ENCODE measurements around the gene ICAM1. TPM values are rescaled to one million over a fixed set of nuclear protein-coding genes. Genes with fewer than 3 reads are reported as not detected.

The ICAM1 gene, protein sequence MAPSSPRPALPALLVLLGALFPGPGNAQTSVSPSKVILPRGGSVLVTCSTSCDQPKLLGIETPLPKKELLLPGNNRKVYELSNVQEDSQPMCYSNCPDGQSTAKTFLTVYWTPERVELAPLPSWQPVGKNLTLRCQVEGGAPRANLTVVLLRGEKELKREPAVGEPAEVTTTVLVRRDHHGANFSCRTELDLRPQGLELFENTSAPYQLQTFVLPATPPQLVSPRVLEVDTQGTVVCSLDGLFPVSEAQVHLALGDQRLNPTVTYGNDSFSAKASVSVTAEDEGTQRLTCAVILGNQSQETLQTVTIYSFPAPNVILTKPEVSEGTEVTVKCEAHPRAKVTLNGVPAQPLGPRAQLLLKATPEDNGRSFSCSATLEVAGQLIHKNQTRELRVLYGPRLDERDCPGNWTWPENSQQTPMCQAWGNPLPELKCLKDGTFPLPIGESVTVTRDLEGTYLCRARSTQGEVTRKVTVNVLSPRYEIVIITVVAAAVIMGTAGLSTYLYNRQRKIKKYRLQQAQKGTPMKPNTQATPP
- 9.2 TPM for polyA plus RNA-seq

DNA sequence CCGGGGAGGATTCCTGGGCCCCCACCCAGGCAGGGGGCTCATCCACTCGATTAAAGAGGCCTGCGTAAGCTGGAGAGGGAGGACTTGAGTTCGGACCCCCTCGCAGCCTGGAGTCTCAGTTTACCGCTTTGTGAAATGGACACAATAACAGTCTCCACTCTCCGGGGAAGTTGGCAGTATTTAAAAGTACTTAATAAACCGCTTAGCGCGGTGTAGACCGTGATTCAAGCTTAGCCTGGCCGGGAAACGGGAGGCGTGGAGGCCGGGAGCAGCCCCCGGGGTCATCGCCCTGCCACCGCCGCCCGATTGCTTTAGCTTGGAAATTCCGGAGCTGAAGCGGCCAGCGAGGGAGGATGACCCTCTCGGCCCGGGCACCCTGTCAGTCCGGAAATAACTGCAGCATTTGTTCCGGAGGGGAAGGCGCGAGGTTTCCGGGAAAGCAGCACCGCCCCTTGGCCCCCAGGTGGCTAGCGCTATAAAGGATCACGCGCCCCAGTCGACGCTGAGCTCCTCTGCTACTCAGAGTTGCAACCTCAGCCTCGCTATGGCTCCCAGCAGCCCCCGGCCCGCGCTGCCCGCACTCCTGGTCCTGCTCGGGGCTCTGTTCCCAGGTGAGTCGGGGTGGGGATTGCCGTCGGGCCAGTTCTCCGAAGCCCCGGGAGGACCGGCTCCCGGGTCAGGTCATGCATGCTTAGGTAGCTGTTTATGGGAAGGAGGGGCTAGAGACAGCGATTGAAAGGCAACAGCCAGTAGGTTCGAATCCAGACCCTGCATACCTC, at the start of gene ICAM1:
Gene ICAM1, plus strand, starts transcription at position 505 of the 779 bp plus-strand sequence. Its CDS starts 40 bp downstream, at position 545.
- peak within 1 kb of the TSS; percentile 97 to 99 (median 98) for H3K27ac Mint-ChIP-seq
- peak within 1 kb of the TSS; percentile 84 to 95 (median 90) for H3K4me3 Mint-ChIP-seq
- H3K9me3 Mint-ChIP-seq: no peaks in the 10 kb centered on the region
- no peaks in the 10 kb centered on the region for H3K27me3 Mint-ChIP-seq
- H3K4me1 Mint-ChIP-seq: peaks cover 18 to 36% (median 19%) of the 10 kb centered on the region in 3 donors
- peaks cover 3% of the 10 kb centered on the region for H3K36me3 Mint-ChIP-seq

DNA sequence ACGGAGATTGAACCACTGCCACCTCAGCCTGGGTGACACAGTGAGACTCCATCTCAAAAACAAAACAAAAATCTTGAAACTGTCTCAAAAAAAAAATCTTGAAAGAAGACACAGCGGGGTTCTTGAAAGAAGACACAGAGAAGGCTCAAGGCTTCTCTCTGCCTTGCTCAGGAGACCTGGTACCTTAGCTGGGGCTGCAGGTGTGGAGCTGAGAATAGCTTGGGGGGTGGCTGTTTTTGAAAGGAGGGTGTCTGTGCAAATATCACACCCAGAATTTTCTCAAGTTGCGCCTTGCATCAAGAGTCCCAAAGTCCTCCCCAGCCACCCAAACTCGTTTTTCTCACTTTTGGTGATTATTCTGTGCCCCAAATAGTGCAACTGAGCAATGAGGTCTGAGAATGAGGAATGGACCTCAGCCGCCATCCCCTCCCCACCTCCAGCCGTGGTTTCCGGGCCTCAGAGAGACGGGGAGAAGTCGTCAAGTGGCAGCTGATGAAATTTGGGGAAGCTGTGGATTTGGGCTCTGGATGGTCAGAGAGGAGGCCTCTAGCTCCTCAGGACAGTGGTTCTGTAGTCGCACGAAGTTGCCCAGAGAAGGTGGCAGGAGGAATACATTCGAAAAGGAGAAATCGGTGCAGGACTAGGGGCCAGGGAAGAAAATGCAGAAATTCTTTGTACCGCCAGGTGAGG, 48.6 kb upstream of the ICAM1 start:
- peaks cover 3 to 7% (median 4%) of the 10 kb centered on the region in 3 donors for H3K4me1 Mint-ChIP-seq
- no peak overlapping the region for H3K4me3 Mint-ChIP-seq
- H3K27me3 Mint-ChIP-seq: peaks cover 3% of the 10 kb centered on the region
- H3K27ac Mint-ChIP-seq: peak overlapping the region in 1 of 3 donors; percentile 64
- peaks cover 2% of the 10 kb centered on the region for H3K36me3 Mint-ChIP-seq
- no peaks in the 10 kb centered on the region for H3K9me3 Mint-ChIP-seq

DNA sequence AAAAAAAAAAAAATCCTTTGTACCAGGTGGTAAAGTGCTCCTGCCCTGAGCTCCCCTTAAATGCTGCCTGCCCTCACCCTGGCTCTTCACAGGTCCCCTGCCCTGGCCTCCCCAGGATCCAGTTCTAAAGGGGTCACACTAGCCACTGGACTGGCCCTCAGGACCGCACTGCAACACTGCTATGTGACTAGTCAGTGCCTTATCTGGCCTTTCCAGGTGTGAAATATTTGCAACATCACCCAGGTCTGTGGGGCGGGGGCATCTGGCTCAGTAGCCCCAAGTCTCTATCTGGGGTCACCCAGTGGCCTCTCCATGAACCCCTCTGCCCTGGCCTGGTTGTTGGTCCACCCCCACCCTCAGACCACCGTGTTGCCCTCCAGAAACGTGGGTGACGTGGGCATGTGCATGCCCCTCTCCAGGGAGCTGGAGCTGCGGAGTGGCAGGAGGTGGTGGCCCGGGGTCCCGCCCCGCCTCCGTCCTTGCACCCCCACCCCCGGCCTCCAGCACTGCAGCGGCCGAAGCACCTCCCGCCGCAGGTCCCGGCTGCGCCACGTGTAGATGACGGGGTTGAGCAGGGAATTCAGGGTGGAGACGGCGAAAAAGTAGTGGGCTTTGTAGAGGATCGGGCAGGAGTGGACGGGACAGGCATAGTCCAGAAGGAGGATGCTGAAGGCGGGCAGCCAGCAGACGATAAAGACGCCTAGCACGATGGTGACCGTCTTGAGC, 47.3 kb upstream of the ICAM1 start:
- Mint-ChIP-seq H3K9me3 (no peaks in the 10 kb centered on the region), H3K4me3 (no peak overlapping the region), H3K4me1 (peaks cover 3 to 12% (median 4%) of the 10 kb centered on the region in 3 donors), H3K36me3 (peaks cover 2% of the 10 kb centered on the region), H3K27me3 (peaks cover 3% of the 10 kb centered on the region), H3K27ac (no peak overlapping the region)

DNA sequence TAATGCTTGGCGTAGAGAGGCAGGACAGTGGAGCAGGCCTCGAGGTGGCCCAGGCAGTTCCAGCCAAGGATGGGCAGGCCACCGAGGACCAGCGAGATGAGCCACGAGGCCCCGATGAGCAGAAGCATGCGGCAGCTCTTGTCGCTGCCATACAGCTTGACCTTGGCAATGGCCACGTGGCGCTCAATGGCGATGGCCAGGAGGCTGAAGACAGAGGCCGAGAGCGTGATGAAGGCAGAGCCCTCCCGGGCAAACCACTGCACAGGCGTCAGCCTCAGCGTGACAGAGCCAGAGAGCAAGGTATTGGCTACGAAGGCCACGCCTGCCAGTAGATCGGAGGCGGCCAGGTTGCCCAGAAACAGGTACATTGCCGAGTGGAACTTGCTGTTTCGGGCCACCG, 46.6 kb upstream of the ICAM1 start:
- Mint-ChIP-seq H3K4me3 (no peak overlapping the region), H3K36me3 (peaks cover 2% of the 10 kb centered on the region), H3K9me3 (no peaks in the 10 kb centered on the region), H3K27me3 (peaks cover 3% of the 10 kb centered on the region), H3K27ac (no peak overlapping the region), H3K4me1 (peaks cover 2 to 9% (median 3%) of the 10 kb centered on the region in 3 donors)

DNA sequence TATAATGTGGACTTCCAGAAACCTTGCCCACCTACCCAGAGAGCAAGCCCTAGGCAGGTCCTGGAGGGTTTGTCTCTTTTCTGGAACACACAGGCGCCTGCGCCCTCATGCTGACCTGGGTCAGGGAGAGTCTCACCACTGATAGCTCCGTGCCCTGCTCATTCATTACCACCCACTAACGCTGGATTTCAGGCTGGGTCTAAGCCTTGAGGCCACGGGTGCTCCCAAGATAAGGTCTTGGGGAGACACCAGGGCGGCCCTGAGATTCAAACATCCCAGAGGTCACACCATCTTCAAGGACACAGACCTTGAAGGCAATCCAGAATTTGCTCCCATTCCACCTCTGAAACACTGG, 44.9 kb upstream of the ICAM1 start:
- H3K4me1 Mint-ChIP-seq: peaks cover 3 to 14% (median 6%) of the 10 kb centered on the region in 3 donors
- H3K9me3 Mint-ChIP-seq: no peaks in the 10 kb centered on the region
- H3K36me3 Mint-ChIP-seq: peaks cover 2% of the 10 kb centered on the region
- no peaks in the 10 kb centered on the region for H3K27me3 Mint-ChIP-seq
- peak overlapping the region in 1 of 4 donors; percentile 26 for H3K4me3 Mint-ChIP-seq
- H3K27ac Mint-ChIP-seq: peak overlapping the region in 1 of 3 donors; percentile 19

DNA sequence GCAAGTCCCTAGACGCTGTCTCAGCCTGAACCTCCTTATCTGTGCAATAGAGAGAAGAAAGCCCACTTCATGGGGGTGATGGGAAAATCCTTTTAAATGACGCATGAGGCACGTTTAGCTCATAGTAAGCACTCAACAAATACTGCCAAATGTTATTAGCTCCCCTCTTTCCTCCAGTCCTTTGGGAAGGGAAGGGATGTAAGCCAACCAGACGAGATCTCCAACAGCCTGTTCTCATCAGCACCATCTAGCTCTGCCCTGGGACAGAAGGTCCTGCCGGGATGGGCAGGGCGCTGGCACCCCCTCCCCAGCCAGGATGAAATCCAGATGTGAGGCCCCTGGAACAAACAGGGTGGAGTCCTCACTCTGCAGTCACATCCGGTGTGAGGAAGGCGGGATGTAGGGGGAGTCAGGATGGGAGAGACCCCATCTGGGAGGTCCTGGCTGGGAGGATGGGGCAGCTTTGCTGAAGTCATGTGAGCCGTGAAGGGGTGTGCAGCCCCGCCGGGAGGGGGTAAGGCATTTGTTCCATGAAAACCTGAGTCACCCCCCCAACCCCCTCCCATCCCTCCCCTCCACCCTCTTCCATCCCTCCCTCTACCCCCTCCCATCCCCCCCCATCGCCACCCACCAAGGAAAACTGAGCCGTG, 44.4 kb upstream of the ICAM1 start:
- no peaks in the 10 kb centered on the region for H3K27me3 Mint-ChIP-seq
- H3K27ac Mint-ChIP-seq: peak overlapping the region in 1 of 3 donors; percentile 19
- peak overlapping the region in 1 of 4 donors; percentile 26 for H3K4me3 Mint-ChIP-seq
- peaks cover 5 to 17% (median 6%) of the 10 kb centered on the region in 3 donors for H3K4me1 Mint-ChIP-seq
- peaks cover 2% of the 10 kb centered on the region for H3K36me3 Mint-ChIP-seq
- no peaks in the 10 kb centered on the region for H3K9me3 Mint-ChIP-seq

DNA sequence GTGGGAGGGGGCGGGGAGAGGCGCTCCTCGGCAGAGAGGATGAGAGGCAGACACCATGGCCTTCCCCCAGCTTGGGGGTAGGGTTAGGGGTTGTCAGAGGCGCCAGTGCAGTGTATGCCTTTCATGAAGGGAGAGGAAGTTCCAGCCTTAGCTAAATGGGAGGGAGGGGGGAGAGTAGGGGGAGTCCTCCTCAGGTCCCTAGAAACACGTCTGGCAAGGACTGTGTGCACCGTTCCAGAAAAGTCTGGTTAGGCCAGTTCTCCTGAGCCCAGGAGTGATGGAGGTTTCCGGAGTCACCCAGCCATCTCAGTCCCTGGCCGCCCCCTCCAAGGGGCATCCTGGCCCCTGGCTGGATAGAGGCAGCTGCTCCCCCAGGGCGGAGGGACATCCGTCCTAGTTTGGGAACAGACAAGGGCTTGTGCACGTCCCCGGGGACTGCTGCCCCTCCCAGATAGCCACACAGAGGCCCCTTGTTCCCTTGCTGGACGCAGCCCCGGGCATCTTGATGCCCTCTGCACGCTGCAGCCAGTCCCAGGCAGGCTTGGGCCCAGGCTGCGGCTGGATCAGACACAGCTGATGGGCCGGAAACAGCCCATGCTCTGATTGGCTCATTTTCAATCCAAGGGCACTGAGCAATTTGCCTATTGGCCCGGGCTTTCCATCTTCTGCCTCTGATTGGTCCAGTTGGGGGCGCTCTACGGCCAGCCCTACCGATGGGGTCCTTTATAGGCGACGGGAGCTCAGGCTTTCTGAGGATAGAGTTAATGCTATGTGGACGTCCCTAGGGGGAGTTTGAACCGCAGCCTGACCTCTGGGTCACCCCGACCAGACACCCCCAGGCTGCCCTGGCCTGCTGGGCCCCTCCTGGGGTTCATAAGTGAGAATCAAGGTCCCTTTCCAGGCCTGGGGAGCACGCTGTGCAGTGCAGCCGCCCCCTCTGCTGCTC, 43.6 kb upstream of the ICAM1 start:
- no peaks in the 10 kb centered on the region for H3K9me3 Mint-ChIP-seq

DNA sequence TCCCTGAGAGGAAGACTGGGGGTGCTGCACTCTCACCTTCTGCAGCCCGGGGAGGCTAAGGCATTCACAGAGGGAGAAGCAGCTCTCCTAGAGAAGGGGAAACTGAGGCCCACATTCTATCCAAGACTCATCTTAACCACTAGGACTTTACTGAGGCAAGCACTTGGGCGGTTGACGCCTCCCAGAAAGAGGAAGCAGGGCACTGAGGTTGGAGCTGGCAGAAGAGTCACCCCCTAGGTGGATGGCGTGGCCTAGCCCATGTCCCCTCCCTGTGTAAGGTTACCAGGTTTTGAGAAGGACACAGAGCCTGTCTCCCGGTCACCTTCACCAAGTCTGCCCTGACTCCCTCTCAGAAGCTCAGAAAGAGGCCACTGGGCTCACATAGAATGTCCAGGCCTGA, 42.5 kb upstream of the ICAM1 start:
- peaks cover 7 to 20% (median 9%) of the 10 kb centered on the region in 3 donors for H3K4me1 Mint-ChIP-seq
- H3K27me3 Mint-ChIP-seq: no peaks in the 10 kb centered on the region
- peak overlapping the region in 1 of 4 donors; percentile 83 for H3K4me3 Mint-ChIP-seq
- H3K27ac Mint-ChIP-seq: peak overlapping the region in 2 of 3 donors; percentile 4 to 80
- peaks cover 2% of the 10 kb centered on the region for H3K36me3 Mint-ChIP-seq
- no peaks in the 10 kb centered on the region for H3K9me3 Mint-ChIP-seq

More for the DNA sequence above, 43.6 kb upstream of the ICAM1 start:
- H3K36me3 Mint-ChIP-seq: peaks cover 2% of the 10 kb centered on the region
- no peaks in the 10 kb centered on the region for H3K27me3 Mint-ChIP-seq
- no peak overlapping the region for H3K4me3 Mint-ChIP-seq
- H3K4me1 Mint-ChIP-seq: peaks cover 6 to 24% (median 9%) of the 10 kb centered on the region in 3 donors
- peak overlapping the region in 1 of 3 donors; percentile 80 for H3K27ac Mint-ChIP-seq

DNA sequence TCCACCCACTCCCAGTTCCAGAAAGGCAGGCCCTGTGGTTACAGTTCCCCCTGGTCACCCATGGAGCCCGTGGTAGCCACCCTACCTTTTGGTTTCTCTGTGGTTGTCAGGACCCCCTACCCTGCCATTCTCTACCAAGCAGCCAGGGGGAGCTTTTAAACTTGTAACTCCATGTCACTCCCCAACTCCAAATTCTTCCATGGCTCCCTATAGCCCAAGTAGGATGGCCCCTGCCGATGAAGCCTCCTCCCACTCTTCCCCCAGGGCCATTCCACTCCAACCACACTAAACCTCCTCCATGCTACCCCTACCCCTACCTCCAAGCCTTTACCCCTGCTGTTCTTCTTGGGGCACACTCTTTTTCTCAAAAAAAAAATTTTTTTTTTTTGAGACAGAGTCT, 42.0 kb upstream of the ICAM1 start:
- Mint-ChIP-seq H3K4me3 (peak overlapping the region; percentile 28 to 83 (median 68)), H3K4me1 (peaks cover 7 to 20% (median 9%) of the 10 kb centered on the region in 3 donors), H3K9me3 (no peaks in the 10 kb centered on the region), H3K36me3 (peaks cover 2% of the 10 kb centered on the region), H3K27ac (peak overlapping the region; percentile 63 to 80 (median 78)), H3K27me3 (no peaks in the 10 kb centered on the region)

DNA sequence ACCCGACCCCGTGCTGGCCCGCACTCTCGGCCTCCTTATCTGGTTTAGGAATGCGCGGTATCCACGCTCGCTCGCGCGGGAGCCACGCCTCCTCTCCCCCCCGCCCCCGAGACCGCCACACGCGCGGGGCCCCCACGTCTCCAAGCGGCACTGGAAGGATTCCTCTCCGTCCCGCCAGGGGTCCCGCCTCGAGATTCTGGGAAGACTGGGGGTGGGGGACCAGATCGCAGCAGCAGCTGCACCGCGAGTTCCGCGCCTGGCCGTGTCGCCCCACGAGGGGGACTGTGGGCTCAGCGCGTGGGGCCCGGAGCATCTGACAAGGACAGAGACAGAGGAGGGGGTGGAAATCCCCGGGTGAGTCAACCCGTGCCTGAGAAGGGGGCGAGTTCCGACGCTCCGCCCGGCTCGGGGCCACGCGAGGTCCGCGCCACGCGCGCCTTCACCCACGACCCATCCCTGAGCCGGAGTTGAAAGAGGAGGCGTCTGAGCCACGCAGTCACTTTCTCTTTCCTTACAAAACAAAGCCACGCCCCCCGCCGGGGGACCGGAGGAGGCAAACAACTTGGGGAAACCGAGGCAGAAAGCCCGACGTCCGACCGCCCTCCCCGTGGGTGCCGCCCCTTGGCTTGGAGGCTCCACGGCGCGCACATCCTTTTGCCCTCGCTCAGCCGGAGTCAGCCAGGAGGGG, 40.6 kb upstream of the ICAM1 start:
- no peaks in the 10 kb centered on the region for H3K9me3 Mint-ChIP-seq
- peak overlapping the region; percentile 82 to 91 (median 87) for H3K4me3 Mint-ChIP-seq
- peaks cover 10 to 25% (median 12%) of the 10 kb centered on the region in 3 donors for H3K4me1 Mint-ChIP-seq
- H3K27ac Mint-ChIP-seq: peak overlapping the region; percentile 53 to 80 (median 78)
- H3K36me3 Mint-ChIP-seq: no peaks in the 10 kb centered on the region
- no peaks in the 10 kb centered on the region for H3K27me3 Mint-ChIP-seq

DNA sequence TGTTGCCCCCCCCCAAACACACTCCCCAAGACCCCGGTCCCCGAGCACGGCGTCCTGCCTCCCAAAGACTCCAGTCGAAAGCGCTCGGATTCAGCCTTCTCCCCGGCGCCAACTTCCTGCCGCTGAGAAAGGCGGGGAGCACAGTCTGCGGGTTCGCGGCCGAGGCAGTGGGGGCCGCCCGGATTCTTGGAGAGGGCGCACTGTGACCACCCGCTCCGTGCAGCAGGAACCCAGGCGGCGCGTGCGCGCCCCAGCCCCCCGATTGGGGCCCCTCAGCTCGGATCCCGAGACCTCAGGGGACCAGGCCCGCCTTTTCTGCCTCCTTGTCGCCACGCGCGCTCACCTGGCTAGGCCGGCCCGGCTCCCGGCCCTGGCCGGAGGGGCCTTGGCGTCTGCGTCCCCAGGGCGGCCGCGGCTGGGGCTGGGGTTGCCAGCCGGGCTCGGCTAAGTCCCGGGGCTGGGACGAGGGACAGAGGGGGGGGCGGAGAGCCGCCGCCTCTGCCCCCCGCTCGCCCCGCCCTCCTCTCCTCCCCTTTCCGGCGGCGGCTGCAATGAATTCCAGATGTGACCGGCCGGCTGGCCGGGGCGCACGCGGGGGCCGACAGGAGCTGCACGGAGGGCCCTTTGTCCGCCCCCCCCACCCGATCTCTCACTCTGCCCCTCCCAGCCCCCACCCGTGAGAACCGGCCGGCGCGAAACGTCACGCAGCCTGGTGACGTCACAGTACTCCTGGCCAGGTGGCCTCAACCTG, 39.9 kb upstream of the ICAM1 start, which contains the start of gene S1PR2:
Gene S1PR2, minus strand, starts transcription at position 471 of the 751 bp plus-strand sequence. CDS start 6,426 bp downstream, outside the sequence.
- H3K4me1 Mint-ChIP-seq: peaks cover 16 to 29% (median 17%) of the 10 kb centered on the region in 3 donors

More for the DNA sequence above, 39.9 kb upstream of the ICAM1 start, which contains the start of gene S1PR2:
- Mint-ChIP-seq H3K36me3 (no peaks in the 10 kb centered on the region), H3K9me3 (no peaks in the 10 kb centered on the region), H3K27ac (peak within 1 kb of the TSS; percentile 78 to 98 (median 88)), H3K27me3 (no peaks in the 10 kb centered on the region), H3K4me3 (peak within 1 kb of the TSS; percentile 82 to 91 (median 90))
